K562 (cell line): ENCODE data around the gene EXOC3L2. TPM values are rescaled to one million over a fixed set of nuclear protein-coding genes. Genes with fewer than 3 reads are reported as not detected.

Experiments
- ATF7 ChIP-seq: fragments of 450-650 bp; IDR thresholded peaks from 2 replicates; pipeline ENCODE4 v1.7.1; 2014; ENCODE audit warnings: mild to moderate bottlenecking, moderate library complexity
- CREB1 ChIP-seq, 2 experiments: sonication (generic) in 1 of 2; formaldehyde crosslinking in 1 of 2; IDR thresholded peaks; 2 replicates each; pipeline versions ENCODE4 v1.6.1 to v1.8.0; 2012 to 2022; ENCODE audit warnings: inconsistent platforms in 1 of 2, mild to moderate bottlenecking in 1 of 2, missing genetic modification reagents in 1 of 2, moderate library complexity in 1 of 2
- E2F3 ChIP-seq: fragments of 250-450 bp; sonication (Bioruptor Pico); IDR thresholded peaks from 2 replicates; pipeline ENCODE4 v1.4.0; 2020; ENCODE audit warnings: mild to moderate bottlenecking
- FOXA3 ChIP-seq, 2 experiments: fragments of 450-650 bp in 1 of 2; sonication (generic) in 1 of 2; formaldehyde crosslinking; IDR thresholded peaks in 1 of 2; conservative IDR thresholded peaks in 1 of 2; 2 replicates each; pipeline versions ENCODE4 v1.4.0 to v1.8.0; 2020 to 2022; ENCODE audit warnings: mild to moderate bottlenecking in 2 of 2, missing genetic modification reagents in 1 of 2
- GABPA ChIP-seq: fragments of 200-800 bp; sonication (Bioruptor generic); conservative IDR thresholded peaks from 2 replicates; pipeline ENCODE4 v1.6.1; 2016; ENCODE audit warnings: low read depth, missing genetic modification characterization, missing compliant biosample characterization
- HBP1 ChIP-seq: fragments of 450-650 bp; formaldehyde crosslinking; IDR thresholded peaks from 2 replicates; pipeline ENCODE4 v1.4.0; 2022; ENCODE audit warnings: missing genetic modification characterization
- HINFP ChIP-seq: fragments of 450-650 bp; conservative IDR thresholded peaks from 2 replicates; pipeline ENCODE4 v1.6.1; 2016; ENCODE audit warnings: missing genetic modification characterization, low read depth, mild to moderate bottlenecking, control low read depth, missing compliant biosample characterization
- HMGN3 ChIP-seq: IDR thresholded peaks from 2 replicates; pipeline ENCODE4 v1.6.1; 2011; ENCODE audit warnings: borderline replicate concordance, low read depth, mild to moderate bottlenecking, mixed read lengths, low read length; ENCODE audit not compliant: insufficient read length; ENCODE audit errors: extremely low read depth
- MAFF ChIP-seq: IDR thresholded peaks from 2 replicates; pipeline ENCODE4 v1.6.1; 2012; ENCODE audit warnings: low read length, improper control_type of control experiment
- MAFK ChIP-seq: IDR thresholded peaks from 2 replicates; pipeline ENCODE4 v1.6.1; 2011; ENCODE audit warnings: low read length, improper control_type of control experiment
- MTF1 ChIP-seq: fragments of 250-450 bp; sonication (Bioruptor Pico); IDR thresholded peaks from 2 replicates; pipeline ENCODE4 v1.9.0; 2021; ENCODE audit warnings: moderate library complexity, mild to moderate bottlenecking, inconsistent platforms, borderline replicate concordance
- NR2C1 ChIP-seq, 2 experiments: fragments of 450-650 bp; IDR thresholded peaks; 2 replicates each; pipeline ENCODE4 v1.6.1; 2017; ENCODE audit warnings: mild to moderate bottlenecking in 2 of 2, antibody characterized with exemption in 1 of 2, inconsistent platforms in 1 of 2, missing compliant biosample characterization in 1 of 2, missing genetic modification characterization in 1 of 2
- POLR2B ChIP-seq: fragments of 450-650 bp; IDR thresholded peaks from 2 replicates; pipeline ENCODE4 v1.6.1; 2018; ENCODE audit warnings: low read depth; ENCODE audit not compliant: partially characterized antibody
- PTBP1 ChIP-seq: fragments of 200-400 bp; formaldehyde crosslinking; IDR thresholded peaks from 2 replicates; pipeline ENCODE4 v1.6.1; 2017; ENCODE audit warnings: low read depth, low read length
- SMARCE1 ChIP-seq: fragments of 450-650 bp; IDR thresholded peaks from 2 replicates; pipeline ENCODE4 v1.7.1; 2016; ENCODE audit warnings: mild to moderate bottlenecking
- XRCC4 ChIP-seq: IDR thresholded peaks from one replicate; pipeline ENCODE4 v1.6.1; 2011; ENCODE audit not compliant: insufficient read depth, insufficient read length; ENCODE audit errors: extremely low read depth
- YY1 ChIP-seq, 3 experiments: IDR thresholded peaks; 2 replicates each; pipeline ENCODE4 v1.6.1; 2011; ENCODE audit warnings: low read length in 2 of 3, mild to moderate bottlenecking in 2 of 3, moderate library complexity in 2 of 3, borderline replicate concordance in 1 of 3, control low read depth in 1 of 3, low read depth in 1 of 3; ENCODE audit not compliant: insufficient read depth in 3 of 3, insufficient replicate concordance in 2 of 3, control insufficient read depth in 1 of 3, insufficient read length in 1 of 3; ENCODE audit errors: extremely low read depth in 1 of 3
- ZNF121 ChIP-seq: sonication (generic); formaldehyde crosslinking; conservative IDR thresholded peaks from 2 replicates; pipeline ENCODE4 v1.8.0; 2022; ENCODE audit warnings: missing genetic modification reagents
- ZNF324 ChIP-seq: fragments of 250-450 bp; sonication (Bioruptor Pico); IDR thresholded peaks from 2 replicates; pipeline ENCODE4 v1.4.0; 2020; ENCODE audit warnings: mild to moderate bottlenecking
- ZNF408 ChIP-seq: fragments of 250-450 bp; sonication (Bioruptor Pico); IDR thresholded peaks from 2 replicates; pipeline ENCODE4 v1.4.0; 2020; ENCODE audit warnings: low read depth, mild to moderate bottlenecking, moderate library complexity
- ZNF695 ChIP-seq: fragments of 450-650 bp; formaldehyde crosslinking; IDR thresholded peaks from 2 replicates; pipeline ENCODE4 v1.4.0; 2020; ENCODE audit warnings: mild to moderate bottlenecking, moderate library complexity
- ZNF778 ChIP-seq: fragments of 450-650 bp; formaldehyde crosslinking; IDR thresholded peaks from 2 replicates; pipeline ENCODE4 v1.4.0; 2020; ENCODE audit warnings: mild to moderate bottlenecking, moderate library complexity
- polyA plus RNA-seq, 8 experiments: library from polyadenylated mRNA; depleted of rRNA in 4 of 8; stranded (reverse) in 5 of 8; unstranded in 3 of 8; fragments of >200 nt; fragmentation: Nextera tagmentation in 2 of 8; fragmentation: Illumina TruSeq in 1 of 8; extraction: Ambion mirVana in 2 of 8; extraction: Trizol in 1 of 8; gene quantifications; 2 replicates each; pipeline versions ENCODE4 v1.2.1 to v1.2.3, GENCODE V29; 2011 to 2014; ENCODE audit warnings: inconsistent platforms in 1 of 8, missing spikeins in 1 of 8
- total RNA-seq, 7 experiments: library from RNA; depleted of rRNA in 6 of 7; stranded (reverse); fragments of >200 nt in 6 of 7; fragmentation: Illumina TruSeq in 2 of 7; extraction: Trizol in 2 of 7; gene quantifications; 2 replicates each; pipeline versions ENCODE4 v1.2.1 to v1.2.3, GENCODE V29; 2011 to 2021; ENCODE audit warnings: low replicate concordance in 1 of 7
- TF ChIP-seq, protein P1 (sequence below): fragments of 250-450 bp; sonication (Bioruptor Pico); IDR thresholded peaks from 2 replicates; pipeline ENCODE4 v1.8.0; 2021; ENCODE audit warnings: mild to moderate bottlenecking, moderate library complexity

The EXOC3L2 gene
- total and polyA plus RNA-seq, 9 of the 15 experiments (the other 6 are each of a cell fraction or from before 2014, with no cell fraction given): 0.31 to 19.0 (median 2.4) TPM

DNA sequence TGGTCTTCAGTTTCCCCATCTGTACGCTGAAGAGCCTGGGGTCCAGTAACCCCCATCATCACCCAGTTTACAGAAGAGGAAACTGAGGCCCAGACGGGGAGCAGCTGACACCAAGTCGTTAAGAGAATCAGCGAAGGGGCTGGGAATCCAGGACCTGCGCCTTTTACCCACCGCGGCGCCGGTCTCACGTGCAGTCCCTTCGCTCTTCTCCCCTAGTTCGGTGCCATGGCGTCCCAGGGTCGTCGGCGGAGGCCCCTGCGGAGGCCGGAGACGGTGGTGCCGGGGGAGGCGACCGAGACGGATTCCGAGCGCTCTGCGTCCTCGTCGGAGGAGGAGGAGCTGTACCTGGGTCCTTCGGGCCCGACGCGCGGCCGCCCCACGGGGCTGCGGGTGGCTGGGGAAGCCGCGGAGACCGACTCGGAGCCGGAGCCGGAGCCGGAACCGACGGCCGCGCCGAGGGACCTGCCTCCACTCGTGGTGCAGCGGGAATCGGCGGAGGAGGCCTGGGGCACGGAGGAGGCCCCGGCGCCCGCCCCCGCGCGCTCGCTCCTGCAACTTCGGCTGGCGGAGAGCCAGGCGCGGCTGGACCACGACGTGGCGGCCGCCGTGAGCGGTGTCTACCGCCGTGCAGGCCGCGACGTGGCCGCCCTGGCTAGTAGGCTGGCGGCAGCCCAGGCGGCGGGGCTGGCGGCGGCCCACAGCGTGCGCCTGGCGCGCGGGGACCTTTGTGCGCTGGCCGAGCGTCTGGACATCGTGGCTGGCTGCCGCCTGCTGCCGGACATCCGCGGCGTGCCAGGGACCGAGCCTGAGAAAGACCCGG lies 65.9 kb downstream of the EXOC3L2 start (continued):
- TF ChIP-seq CREB1 (IDR thresholded peaks at IDR 0.05) (peak; percentile 26; the same call in 1 of the 2 replicates), CREB1 (CRISPR knock-in tag; IDR thresholded peaks at IDR 0.05) (peak; percentile 52), GABPA (tag) (no peak), PTBP1 (no peak), YY1 (IDR thresholded peaks at IDR 0.05; ENCODE audit: borderline replicate concordance in 1 of 3, control insufficient read depth in 1 of 3, extremely low read depth in 1 of 3, insufficient read depth in 3 of 3, insufficient read length in 1 of 3, insufficient replicate concordance in 2 of 3, low read depth in 1 of 3, low read length in 2 of 3) (peak in 2 of 3 experiments; percentile 12 to 49), MAFK (no peak), HBP1 (CRISPR knock-in tag) (no peak), ZNF695 (CRISPR knock-in tag) (no peak), MAFF (no peak), MTF1 (CRISPR knock-in tag) (no peak), POLR2B (no peak), FOXA3 (CRISPR knock-in tag; conservative IDR thresholded peaks at IDR 0.05 in 1 of 2, IDR thresholded peaks at IDR 0.05 in 1 of 2) (no peak), HINFP (no peak), XRCC4 (no peak), NR2C1 (IDR thresholded peaks at IDR 0.05) (no peak), NR2C1 (tag; IDR thresholded peaks at IDR 0.05) (no peak), ZNF778 (no peak), HMGN3 (peak; percentile 16), ATF7 (peak; percentile 55; the same call in 1 of the 2 replicates), E2F3 (0 out of 2 replicates have a peak, but pooled peaks have one; percentile 63), ZNF408 (CRISPR knock-in tag) (no peak), ZNF324 (CRISPR knock-in tag) (no peak), ZNF121 (no peak), SMARCE1 (no peak)
- TF ChIP-seq, protein P1, sequence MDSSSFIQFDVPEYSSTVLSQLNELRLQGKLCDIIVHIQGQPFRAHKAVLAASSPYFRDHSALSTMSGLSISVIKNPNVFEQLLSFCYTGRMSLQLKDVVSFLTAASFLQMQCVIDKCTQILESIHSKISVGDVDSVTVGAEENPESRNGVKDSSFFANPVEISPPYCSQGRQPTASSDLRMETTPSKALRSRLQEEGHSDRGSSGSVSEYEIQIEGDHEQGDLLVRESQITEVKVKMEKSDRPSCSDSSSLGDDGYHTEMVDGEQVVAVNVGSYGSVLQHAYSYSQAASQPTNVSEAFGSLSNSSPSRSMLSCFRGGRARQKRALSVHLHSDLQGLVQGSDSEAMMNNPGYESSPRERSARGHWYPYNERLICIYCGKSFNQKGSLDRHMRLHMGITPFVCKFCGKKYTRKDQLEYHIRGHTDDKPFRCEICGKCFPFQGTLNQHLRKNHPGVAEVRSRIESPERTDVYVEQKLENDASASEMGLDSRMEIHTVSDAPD (CRISPR knock-in tag): no peak
